HG02588 (cell line): ENCODE results near the gene ARCN1.

ENCODE experiments used
- ATAC-seq: cut with Tn5 transposase; IDR thresholded peaks from one replicate; pipeline ENCODE4 v1.9.1; 2021; ENCODE audit warnings: mild to moderate bottlenecking, moderate library complexity; ENCODE audit not compliant: unreplicated experiment

The ARCN1 gene

GRCh38 chr11:118619444-118620197, 47.4 kb downstream of the ARCN1 start:
- no peak for ATAC-seq

- no peak for ATAC-seq
These were observed 48.4 kb downstream of the ARCN1 start for GRCh38 chr11:118620529-118621070.

- ATAC-seq: no peak
These were observed 49.0 kb downstream of the ARCN1 start for GRCh38 chr11:118621071-118621783.

GRCh38 chr11:118621784-118622375, 49.7 kb downstream of the ARCN1 start:
- ATAC-seq: no peak

- ATAC-seq: no peak
These were observed 50.4 kb downstream of the ARCN1 start for GRCh38 chr11:118622376-118623268.

GRCh38 chr11:118623269-118623655, 51.1 kb downstream of the ARCN1 start:
- ATAC-seq: no peak

- ATAC-seq: no peak
These were observed 53.0 kb downstream of the ARCN1 start for GRCh38 chr11:118625036-118625690.

GRCh38 chr11:118625976-118626375, 53.8 kb downstream of the ARCN1 start:
- no peak for ATAC-seq

GRCh38 chr11:118627566-118627965, 55.4 kb downstream of the ARCN1 start:
- ATAC-seq: no peak

- ATAC-seq: no peak
These were observed 55.8 kb downstream of the ARCN1 start for GRCh38 chr11:118628031-118628430.

GRCh38 chr11:118628432-118628831, 56.2 kb downstream of the ARCN1 start:
- no peak for ATAC-seq

GRCh38 chr11:118628861-118629549, 56.8 kb downstream of the ARCN1 start:
- ATAC-seq: no peak

- no peak for ATAC-seq
These were observed 57.8 kb downstream of the ARCN1 start for GRCh38 chr11:118629761-118630661.

GRCh38 chr11:118631142-118631909, 59.1 kb downstream of the ARCN1 start:
- ATAC-seq: no peak

- ATAC-seq: no peak
These were observed 60.5 kb downstream of the ARCN1 start for GRCh38 chr11:118632577-118633318.

GRCh38 chr11:118633319-118633690, 61.1 kb downstream of the ARCN1 start:
- ATAC-seq: no peak

GRCh38 chr11:118633979-118634378, 61.8 kb downstream of the ARCN1 start:
- ATAC-seq: no peak
